Measurements from ENCODE around the gene UPF2. TPM values are rescaled to one million over a fixed set of nuclear protein-coding genes. Genes with fewer than 3 reads are reported as not detected.
A peak's percentile ranks its signal among the peaks of the same experiment; 100 is the strongest.

Gene UPF2
- total and polyA plus RNA-seq, 2 of the 13 experiments (the other 11 are each of a cell fraction or from before 2014, with no cell fraction given): 6.2 to 14.5 TPM

DNA sequence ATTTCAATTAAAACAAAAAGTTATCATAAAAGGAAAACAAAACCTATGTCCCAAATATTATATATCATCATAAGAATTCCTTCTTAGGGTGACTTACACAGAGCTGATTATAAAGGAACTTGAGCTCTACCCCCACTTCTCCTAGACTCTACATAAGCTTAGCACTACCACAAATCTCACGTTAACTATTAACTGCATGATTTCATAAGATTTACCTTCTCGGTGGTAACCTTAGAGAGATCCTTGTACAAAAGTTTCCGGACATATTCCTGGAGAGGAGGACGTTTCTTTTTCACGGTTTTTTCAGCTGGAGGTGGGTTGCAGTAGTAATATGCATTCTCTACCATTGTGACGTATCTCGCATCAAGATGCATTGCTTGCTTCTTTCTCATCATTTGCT is 83.7 kb downstream of the UPF2 start (continued):
- no peak for TF ChIP-seq ZNF557 (CRISPR knock-in tag; IDR thresholded peaks at IDR 0.05)
- TF ChIP-seq, protein P1, sequence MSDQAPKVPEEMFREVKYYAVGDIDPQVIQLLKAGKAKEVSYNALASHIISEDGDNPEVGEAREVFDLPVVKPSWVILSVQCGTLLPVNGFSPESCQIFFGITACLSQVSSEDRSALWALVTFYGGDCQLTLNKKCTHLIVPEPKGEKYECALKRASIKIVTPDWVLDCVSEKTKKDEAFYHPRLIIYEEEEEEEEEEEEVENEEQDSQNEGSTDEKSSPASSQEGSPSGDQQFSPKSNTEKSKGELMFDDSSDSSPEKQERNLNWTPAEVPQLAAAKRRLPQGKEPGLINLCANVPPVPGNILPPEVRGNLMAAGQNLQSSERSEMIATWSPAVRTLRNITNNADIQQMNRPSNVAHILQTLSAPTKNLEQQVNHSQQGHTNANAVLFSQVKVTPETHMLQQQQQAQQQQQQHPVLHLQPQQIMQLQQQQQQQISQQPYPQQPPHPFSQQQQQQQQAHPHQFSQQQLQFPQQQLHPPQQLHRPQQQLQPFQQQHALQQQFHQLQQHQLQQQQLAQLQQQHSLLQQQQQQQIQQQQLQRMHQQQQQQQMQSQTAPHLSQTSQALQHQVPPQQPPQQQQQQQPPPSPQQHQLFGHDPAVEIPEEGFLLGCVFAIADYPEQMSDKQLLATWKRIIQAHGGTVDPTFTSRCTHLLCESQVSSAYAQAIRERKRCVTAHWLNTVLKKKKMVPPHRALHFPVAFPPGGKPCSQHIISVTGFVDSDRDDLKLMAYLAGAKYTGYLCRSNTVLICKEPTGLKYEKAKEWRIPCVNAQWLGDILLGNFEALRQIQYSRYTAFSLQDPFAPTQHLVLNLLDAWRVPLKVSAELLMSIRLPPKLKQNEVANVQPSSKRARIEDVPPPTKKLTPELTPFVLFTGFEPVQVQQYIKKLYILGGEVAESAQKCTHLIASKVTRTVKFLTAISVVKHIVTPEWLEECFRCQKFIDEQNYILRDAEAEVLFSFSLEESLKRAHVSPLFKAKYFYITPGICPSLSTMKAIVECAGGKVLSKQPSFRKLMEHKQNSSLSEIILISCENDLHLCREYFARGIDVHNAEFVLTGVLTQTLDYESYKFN (CRISPR knock-in tag; conservative IDR thresholded peaks at IDR 0.05): 0 out of 2 replicates have a peak, but pooled peaks have one; percentile 31
- no peak for TF ChIP-seq HOXA5 (CRISPR knock-in tag; IDR thresholded peaks at IDR 0.05)
- peak; percentile 40; the same call in 1 of the 2 replicates for TF ChIP-seq CEBPB (IDR thresholded peaks at IDR 0.05; ENCODE audit: borderline replicate concordance, low read depth, low read length)
- TF ChIP-seq MED13 (CRISPR knock-in tag; IDR thresholded peaks at IDR 0.05): no peak

DNA sequence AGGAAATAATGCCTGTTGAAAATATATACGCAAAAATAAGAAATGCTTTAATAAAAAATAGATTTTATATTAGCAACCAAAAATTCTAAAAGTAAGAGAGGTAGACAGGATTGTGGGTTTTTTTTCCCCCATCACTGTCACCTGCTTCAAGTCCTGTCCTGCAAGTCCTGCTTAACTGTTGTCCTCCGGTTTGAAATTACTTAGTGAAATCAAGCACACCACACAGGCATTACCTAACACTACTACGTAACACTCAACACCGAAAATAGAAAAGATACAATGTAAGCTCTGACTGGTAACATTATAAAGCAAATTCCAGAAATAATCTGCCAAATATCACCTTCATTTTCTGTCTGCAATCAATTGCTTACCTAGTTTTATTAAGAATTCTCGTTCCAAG is 90.9 kb downstream of the UPF2 start:
- no peak overlapping the region for H3K9ac ChIP-seq (ENCODE audit: insufficient read depth, low read depth, low read length)
- FAIRE-seq: no peak
- H3K4me2 ChIP-seq (ENCODE audit: low read depth, low read length): no peak overlapping the region
- H4K20me1 ChIP-seq (ENCODE audit: insufficient read depth, low read length): no peaks in the 10 kb centered on the region
- no peak for TF ChIP-seq SYNCRIP (IDR thresholded peaks at IDR 0.05; ENCODE audit: insufficient read depth, low read depth, low read length)
- no peak for TF ChIP-seq HDAC1 (CRISPR knock-in tag; IDR thresholded peaks at IDR 0.05)
- TF ChIP-seq, protein P2, sequence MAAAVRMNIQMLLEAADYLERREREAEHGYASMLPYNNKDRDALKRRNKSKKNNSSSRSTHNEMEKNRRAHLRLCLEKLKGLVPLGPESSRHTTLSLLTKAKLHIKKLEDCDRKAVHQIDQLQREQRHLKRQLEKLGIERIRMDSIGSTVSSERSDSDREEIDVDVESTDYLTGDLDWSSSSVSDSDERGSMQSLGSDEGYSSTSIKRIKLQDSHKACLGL (CRISPR knock-in tag; IDR thresholded peaks at IDR 0.05): no peak
- no peak for TF ChIP-seq KDM5B (CRISPR knock-in tag; IDR thresholded peaks at IDR 0.05; ENCODE audit: borderline replicate concordance)
- no peak for TF ChIP-seq MED8 (CRISPR knock-in tag; IDR thresholded peaks at IDR 0.05; ENCODE audit: insufficient replicate concordance)
- no peak for TF ChIP-seq TEAD2 (CRISPR knock-in tag; IDR thresholded peaks at IDR 0.05)
- TF ChIP-seq EHMT2 (IDR thresholded peaks at IDR 0.05; ENCODE audit: borderline replicate concordance, low read depth, low read length): no peak
- TF ChIP-seq NFYC (CRISPR knock-in tag; IDR thresholded peaks at IDR 0.05): no peak
- no peak for TF ChIP-seq ZKSCAN5 (CRISPR knock-in tag; IDR thresholded peaks at IDR 0.05)
- no peak for TF ChIP-seq NRL (CRISPR knock-in tag; IDR thresholded peaks at IDR 0.05; ENCODE audit: borderline replicate concordance)
- TF ChIP-seq, protein P3, sequence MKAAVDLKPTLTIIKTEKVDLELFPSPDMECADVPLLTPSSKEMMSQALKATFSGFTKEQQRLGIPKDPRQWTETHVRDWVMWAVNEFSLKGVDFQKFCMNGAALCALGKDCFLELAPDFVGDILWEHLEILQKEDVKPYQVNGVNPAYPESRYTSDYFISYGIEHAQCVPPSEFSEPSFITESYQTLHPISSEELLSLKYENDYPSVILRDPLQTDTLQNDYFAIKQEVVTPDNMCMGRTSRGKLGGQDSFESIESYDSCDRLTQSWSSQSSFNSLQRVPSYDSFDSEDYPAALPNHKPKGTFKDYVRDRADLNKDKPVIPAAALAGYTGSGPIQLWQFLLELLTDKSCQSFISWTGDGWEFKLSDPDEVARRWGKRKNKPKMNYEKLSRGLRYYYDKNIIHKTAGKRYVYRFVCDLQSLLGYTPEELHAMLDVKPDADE (CRISPR knock-in tag; IDR thresholded peaks at IDR 0.05): no peak
- TF ChIP-seq SKI (IDR thresholded peaks at IDR 0.05; ENCODE audit: partially characterized antibody): no peak
- no peak for TF ChIP-seq ZNF629 (CRISPR knock-in tag; conservative IDR thresholded peaks at IDR 0.05)
- TF ChIP-seq XBP1 (CRISPR knock-in tag; IDR thresholded peaks at IDR 0.05): no peak
- no peak for TF ChIP-seq RNF2 (conservative IDR thresholded peaks at IDR 0.05; ENCODE audit: low read depth)
- no peak for TF ChIP-seq ZNF33B (CRISPR knock-in tag; IDR thresholded peaks at IDR 0.05)
- TF ChIP-seq ZNF468 (CRISPR knock-in tag; IDR thresholded peaks at IDR 0.05): no peak
- no peaks in the 10 kb centered on the region for H3K27me3 ChIP-seq (ENCODE audit: control insufficient read depth in 1 of 2, insufficient read depth in 2 of 2, low read length in 2 of 2)
- H3K4me3 ChIP-seq (replicated peaks in 1 of 3; ENCODE audit: insufficient read depth in 1 of 3, low read depth in 2 of 3, low read length in 3 of 3): no peak overlapping the region
- no peaks in the 10 kb centered on the region for H3K9me3 ChIP-seq (ENCODE audit: low read length)
- BruUV-seq (replicated peaks): no TSS peak
- no peak for ATAC-seq
- H3K27ac ChIP-seq (ENCODE audit: extremely low read length, insufficient read depth, low read length): peak overlapping the region; percentile 79
- POLR2A ChIA-PET: interaction anchor here (0.7 kb wide), 1 partner anchor 76 kb away, joined by 3 read pairs; no protein-coding TSS in a partner anchor
- WGBS (ENCODE audit: low lambda C conversion rate): 91% methylated on average over 5 of the region's 5 CpGs
- in situ Hi-C loops (cut with HindIII; ENCODE audit: extremely low pct_ligation_motif_present, low pct_unique_long_range_greater_than_20kb) (no loop called here), intact Hi-C loops (cut with micrococcal nuclease; ENCODE audit: unreplicated experiment) (no loop called here)
- H3K4me1 ChIP-seq (ENCODE audit: insufficient read depth, low read length): peaks cover 42% of the 10 kb centered on the region
- CTCF ChIA-PET (ENCODE audit: low intra/inter-chr PET ratio, low total read pairs): no interaction called here
- H3K36me3 ChIP-seq (replicated peaks in 1 of 2; ENCODE audit: control insufficient read depth in 1 of 2, insufficient read depth in 2 of 2, low read length in 2 of 2): peaks cover 2 to 25% of the 10 kb centered on the region in 2 experiments; a peak in 4 of 5 replicates
- no peaks in the 10 kb centered on the region for H3K79me2 ChIP-seq (ENCODE audit: insufficient read depth, low read length)
- no peak overlapping the region for H2AFZ ChIP-seq (ENCODE audit: low read length)
- no peak for DNase-seq (ENCODE audit: low spot score)
